PC-9 (cell line): ENCODE results near the gene ZSCAN20. TPM values are rescaled to one million over a fixed set of nuclear protein-coding genes. Genes with fewer than 3 reads are reported as not detected.

Experiments used
- BruUV-seq: library from RNA; stranded (reverse); fragments of 400-500 nt; replicated peaks from 2 replicates; lab custom pipeline; 2021; lab: Mats Ljungman, UMichigan
- CTCF ChIA-PET: fragments of 300-600 bp; sonication (Branson Sonifier 250); formaldehyde crosslinking; loops from one replicate; lab custom pipeline; 2022; ENCODE audit warnings: antibody characterized with exemption; lab: Charles Lee
- POLR2A ChIA-PET: fragments of 300-600 bp; sonication (Branson Sonifier 250); formaldehyde crosslinking; loops from one replicate; lab custom pipeline; 2022; ENCODE audit warnings: antibody characterized with exemption; ENCODE audit not compliant: unreplicated experiment; lab: Charles Lee
- DNase-seq, 2 experiments: peaks; one replicate each; pipeline versions ENCODE4 v3.0.0 to v3.0.0-alpha.2; 2015 to 2022; ENCODE audit warnings: mixed read lengths in 1 of 2
- H2AFZ ChIP-seq: fragments of 200-600 bp; sonication (generic); 2 replicates; pipeline ENCODE4 v1.8.1; 2017; ENCODE audit warnings: antibody characterized with exemption
- H3F3A ChIP-seq: fragments of 200-600 bp; sonication (generic); 2 replicates; pipeline ENCODE4 v1.8.1; 2017; ENCODE audit warnings: antibody characterized with exemption, mild to moderate bottlenecking, low read depth; ENCODE audit not compliant: insufficient read depth
- H3K27ac ChIP-seq: fragments of 200-600 bp; sonication (generic); 2 replicates; pipeline ENCODE4 v1.6.1; 2016; ENCODE audit warnings: mixed run types
- H3K27me3 ChIP-seq: fragments of 200-600 bp; sonication (generic); 2 replicates; pipeline ENCODE4 v1.6.1; 2016; ENCODE audit warnings: low read depth, mixed run types; ENCODE audit not compliant: insufficient read depth
- H3K36me3 ChIP-seq: fragments of 200-600 bp; sonication (generic); 2 replicates; pipeline ENCODE4 v1.6.1; 2016; ENCODE audit warnings: low read depth, mixed run types
- H3K4me1 ChIP-seq: fragments of 200-600 bp; sonication (generic); replicated peaks from 2 replicates; pipeline ENCODE4 v1.6.1; 2016; ENCODE audit warnings: mixed run types; ENCODE audit not compliant: insufficient read depth
- H3K4me2 ChIP-seq: fragments of 200-600 bp; sonication (generic); 2 replicates; pipeline ENCODE4 v1.6.1; 2017; ENCODE audit warnings: mixed run types
- H3K4me3 ChIP-seq: fragments of 200-600 bp; sonication (generic); 2 replicates; pipeline ENCODE4 v1.6.1; 2016; ENCODE audit warnings: mixed run types
- H3K79me2 ChIP-seq: fragments of 200-600 bp; sonication (generic); 2 replicates; pipeline ENCODE4 v1.6.1; 2017; ENCODE audit warnings: low read depth, mixed run types
- H3K9me2 ChIP-seq: fragments of 200-600 bp; sonication (generic); 2 replicates; pipeline ENCODE4 v1.8.1; 2017; ENCODE audit warnings: mild to moderate bottlenecking; ENCODE audit not compliant: insufficient read depth
- H3K9me3 ChIP-seq: fragments of 200-600 bp; sonication (generic); 2 replicates; pipeline ENCODE4 v1.8.1; 2016; ENCODE audit warnings: low read depth; ENCODE audit not compliant: insufficient read depth
- H4K20me1 ChIP-seq: fragments of 200-600 bp; sonication (generic); 2 replicates; pipeline ENCODE4 v1.8.1; 2017; ENCODE audit not compliant: insufficient read depth
- CTCF ChIP-seq: fragments of 200-600 bp; sonication (generic); conservative IDR thresholded peaks from 2 replicates; pipeline ENCODE4 v1.6.1; 2017; ENCODE audit warnings: mixed run types, antibody characterized with exemption, mild to moderate bottlenecking, moderate library complexity
- EZH2 ChIP-seq: fragments of 200-600 bp; sonication (generic); IDR thresholded peaks from 2 replicates; pipeline ENCODE4 v1.8.0; 2017; ENCODE audit warnings: antibody characterized with exemption, low read depth
- intact Hi-C: fragments of 100-400 bp; cut with micrococcal nuclease; formaldehyde crosslinking; loops from one replicate; pipeline ENCODE4 v1.10.0; 2022; ENCODE audit not compliant: unreplicated experiment
- total RNA-seq: library from RNA; stranded (reverse); gene quantifications from 2 replicates; pipeline ENCODE4 v1.2.3, GENCODE V29; 2021

The ZSCAN20 gene
- total RNA-seq, 1 experiment from 2014 or later = 6.0 TPM

- H3K9me3 ChIP-seq = no peaks in the 10 kb centered on the region
- no peaks in the 10 kb centered on the region for H3K4me1 ChIP-seq
- no peak overlapping the region for H3K4me2 ChIP-seq
- no peak overlapping the region for H2AFZ ChIP-seq
- no peaks in the 10 kb centered on the region for H4K20me1 ChIP-seq
- TF ChIP-seq CTCF = no peak
- TF ChIP-seq EZH2 = no peak
- no peaks in the 10 kb centered on the region for H3K79me2 ChIP-seq
- CTCF ChIA-PET = no interaction called here
- BruUV-seq = no TSS peak
- H3F3A ChIP-seq = no peaks in the 10 kb centered on the region
- H3K27ac ChIP-seq = no peak overlapping the region
- intact Hi-C loops = no loop called here
- no peaks in the 10 kb centered on the region for H3K36me3 ChIP-seq
- no peak for DNase-seq
- no peak overlapping the region for H3K4me3 ChIP-seq
- peaks cover 99% of the 10 kb centered on the region for H3K27me3 ChIP-seq
- no peaks in the 10 kb centered on the region for H3K9me2 ChIP-seq
- POLR2A ChIA-PET = interaction anchor here (0.6 kb wide), 1 partner anchor 13 kb away, joined by 4 read pairs; no protein-coding TSS in a partner anchor
Measured at GRCh38 chr1:33535334-33535733, 62.9 kb downstream of the ZSCAN20 start.

GRCh38 chr1:33537885-33538284 is 65.4 kb downstream of the ZSCAN20 start:
- no peak for DNase-seq
- BruUV-seq = no TSS peak
- ChIA-PET POLR2A (no interaction called here), CTCF (no interaction called here)
- Histone ChIP-seq H3K9me2 (no peaks in the 10 kb centered on the region), H3K36me3 (no peaks in the 10 kb centered on the region), H4K20me1 (no peaks in the 10 kb centered on the region), H3K4me3 (no peak overlapping the region), H3K4me2 (no peak overlapping the region), H2AFZ (no peak overlapping the region), H3K79me2 (no peaks in the 10 kb centered on the region), H3K27ac (no peak overlapping the region), H3K4me1 (no peaks in the 10 kb centered on the region), H3F3A (no peaks in the 10 kb centered on the region), H3K9me3 (no peaks in the 10 kb centered on the region), H3K27me3 (peaks cover 98% of the 10 kb centered on the region)
- intact Hi-C loops = no loop called here
- TF ChIP-seq CTCF (no peak), EZH2 (no peak)

GRCh38 chr1:33541966-33542365 is 69.5 kb downstream of the ZSCAN20 start:
- intact Hi-C loops = no loop called here

More at GRCh38 chr1:33541966-33542365, 69.5 kb downstream of the ZSCAN20 start:
- no peak overlapping the region for H3K4me3 ChIP-seq
- H3K9me3 ChIP-seq = no peaks in the 10 kb centered on the region
- BruUV-seq = no TSS peak
- H4K20me1 ChIP-seq = no peaks in the 10 kb centered on the region
- no peaks in the 10 kb centered on the region for H3K9me2 ChIP-seq
- no peaks in the 10 kb centered on the region for H3K4me1 ChIP-seq
- no peak for TF ChIP-seq EZH2
- no peak for TF ChIP-seq CTCF
- H2AFZ ChIP-seq = no peak overlapping the region
- no peaks in the 10 kb centered on the region for H3F3A ChIP-seq
- CTCF ChIA-PET = no interaction called here
- no peak overlapping the region for H3K27ac ChIP-seq
- no peaks in the 10 kb centered on the region for H3K79me2 ChIP-seq
- no peaks in the 10 kb centered on the region for H3K36me3 ChIP-seq
- H3K4me2 ChIP-seq = no peak overlapping the region
- POLR2A ChIA-PET = no interaction called here
- DNase-seq = no peak
- peaks cover 88% of the 10 kb centered on the region for H3K27me3 ChIP-seq

Other genes with a start within 250 kb of the ZSCAN20 start
- 32.3 and 33.1 TPM in 2 replicates for gene ZNF362, start 216.2 kb upstream of the ZSCAN20 start, total RNA-seq
- gene A3GALT2, start 151.5 kb upstream of the ZSCAN20 start, total RNA-seq = not detected in 2 replicates
- 45.4 and 48.1 TPM in 2 replicates for gene PHC2, start 41.5 kb upstream of the ZSCAN20 start, total RNA-seq